Activated naive CD4-positive, alpha-beta T cell (primary cell): ENCODE results near the gene WWOX.
"Not testable (repeated sequence)": the region's sequence is repeated elsewhere in the genome, so short reads cannot be mapped to it uniquely, and the experiment has no call there.

Experiments
- DNase-seq, 4 experiments: peaks; one replicate each; lab custom pipeline; 2025; lab: John Stamatoyannopoulos, UW

Gene WWOX

GRCh38 chr16:78501744-78502143, 402.3 kb downstream of the WWOX start:
- DNase-seq, result no peak

- no peak for DNase-seq
Observed at GRCh38 chr16:78502812-78503350, 403.4 kb downstream of the WWOX start.

- DNase-seq, result no peak
Observed at GRCh38 chr16:78503602-78504001, 404.1 kb downstream of the WWOX start.

GRCh38 chr16:78504401-78504851, 405.0 kb downstream of the WWOX start:
- no peak for DNase-seq

GRCh38 chr16:78505036-78505435, 405.6 kb downstream of the WWOX start:
- no peak for DNase-seq

GRCh38 chr16:78505544-78506366, 406.3 kb downstream of the WWOX start:
- no peak for DNase-seq

- no peak for DNase-seq
Observed at GRCh38 chr16:78506367-78507193, 407.1 kb downstream of the WWOX start.

- DNase-seq, result no peak
Observed at GRCh38 chr16:78507576-78507975, 408.1 kb downstream of the WWOX start.

GRCh38 chr16:78509965-78510364, 410.5 kb downstream of the WWOX start:
- no peak for DNase-seq

GRCh38 chr16:78510496-78510895, 411.0 kb downstream of the WWOX start:
- no peak for DNase-seq

- DNase-seq, result no peak
Observed at GRCh38 chr16:78513838-78514237, 414.4 kb downstream of the WWOX start.

GRCh38 chr16:78514888-78515287, 415.4 kb downstream of the WWOX start:
- not testable (repeated sequence) for DNase-seq

- no peak for DNase-seq
Observed at GRCh38 chr16:78515421-78515820, 416.0 kb downstream of the WWOX start.

- no peak for DNase-seq
Observed at GRCh38 chr16:78516006-78516736, 416.7 kb downstream of the WWOX start.

GRCh38 chr16:78519896-78520295, 420.4 kb downstream of the WWOX start:
- no peak for DNase-seq

GRCh38 chr16:78520470-78520869, 421.0 kb downstream of the WWOX start:
- no peak for DNase-seq

- DNase-seq, result no peak
Observed at GRCh38 chr16:78522327-78522726, 422.9 kb downstream of the WWOX start.

GRCh38 chr16:78523212-78523985, 423.9 kb downstream of the WWOX start:
- DNase-seq, result no peak

- DNase-seq, result no peak
Observed at GRCh38 chr16:78524066-78524595, 424.7 kb downstream of the WWOX start.

GRCh38 chr16:78528265-78528664, 428.8 kb downstream of the WWOX start:
- DNase-seq, result no peak

- no peak for DNase-seq
Observed at GRCh38 chr16:78529881-78530280, 430.4 kb downstream of the WWOX start.
